ENCODE results near the gene PPP6R3.
"Not testable (repeated sequence)": the region's sequence is repeated elsewhere in the genome, so short reads cannot be mapped to it uniquely, and the experiment has no call there.

The PPP6R3 gene

GRCh38 chr11:68457898-68458249 is 2.7 kb upstream of the PPP6R3 start:
- DNase-seq = no peak
- no peak overlapping the region for H3K27ac ChIP-seq (ENCODE audit: low read depth, low read length)
- H3K4me2 ChIP-seq (ENCODE audit: low read length) = no peak overlapping the region
- H2BK5ac ChIP-seq (ENCODE audit: low read depth, low read length, poor library complexity) = no peak overlapping the region
- H3K14ac ChIP-seq (ENCODE audit: low read length) = no peak overlapping the region
- H3K9ac ChIP-seq (ENCODE audit: low read length) = no peak overlapping the region
- H3K79me1 ChIP-seq (ENCODE audit: low read length) = peaks cover 9% of the 10 kb centered on the region
- no peak overlapping the region for H3K18ac ChIP-seq (ENCODE audit: low read length)
- WGBS (ENCODE audit: extremely low coverage, insufficient coverage, insufficient read length) = no CpG with 5 or more reads among the region's 7 CpGs
- H3K23ac ChIP-seq (ENCODE audit: low read length) = peak overlapping the region; percentile 30
- peaks cover 6 to 7% of the 10 kb centered on the region in 2 experiments for H3K4me1 ChIP-seq (ENCODE audit: control insufficient read depth in 1 of 2, insufficient read depth in 2 of 2, low read length in 2 of 2)
- H3K9me3 ChIP-seq (ENCODE audit: insufficient read depth, low read depth, low read length) = no peaks in the 10 kb centered on the region
- H2AK5ac ChIP-seq (ENCODE audit: low read length) = no peak overlapping the region
- H2BK12ac ChIP-seq (ENCODE audit: low read length) = no peak overlapping the region
- H3K36me3 ChIP-seq (ENCODE audit: control insufficient read depth in 1 of 2, insufficient read depth in 2 of 2, low read length in 2 of 2) = no peaks in the 10 kb centered on the region
- H3K79me2 ChIP-seq (ENCODE audit: control insufficient read depth, insufficient read depth, low read length, poor library complexity) = peaks cover 16% of the 10 kb centered on the region
- no peak overlapping the region for H4K8ac ChIP-seq (ENCODE audit: low read depth, low read length)
- H2AFZ ChIP-seq (ENCODE audit: insufficient read depth, low read length, poor library complexity) = no peak overlapping the region
- no peak overlapping the region for H3K4me3 ChIP-seq (ENCODE audit: low read depth, low read length)
- no peaks in the 10 kb centered on the region for H3K27me3 ChIP-seq (ENCODE audit: insufficient read depth, low read length)
- H3K4ac ChIP-seq (ENCODE audit: low read depth, low read length) = no peak overlapping the region
- H4K91ac ChIP-seq (ENCODE audit: low read depth, low read length) = no peak overlapping the region
- no peak overlapping the region for H4K12ac ChIP-seq (ENCODE audit: low read depth, low read length)
- H2BK120ac ChIP-seq (ENCODE audit: insufficient read depth, low read length, poor library complexity) = no peak overlapping the region

GRCh38 chr11:68458340-68458739 is 2.2 kb upstream of the PPP6R3 start:
- not testable (repeated sequence) for H2BK12ac ChIP-seq (ENCODE audit: low read length); H2BK5ac ChIP-seq (ENCODE audit: low read depth, low read length, poor library complexity); H4K12ac ChIP-seq (ENCODE audit: low read depth, low read length); H3K9me3 ChIP-seq (ENCODE audit: insufficient read depth, low read depth, low read length); H2BK120ac ChIP-seq (ENCODE audit: insufficient read depth, low read length, poor library complexity); H3K4me2 ChIP-seq (ENCODE audit: low read length); H3K23ac ChIP-seq (ENCODE audit: low read length); H3K18ac ChIP-seq (ENCODE audit: low read length); H3K4me1 ChIP-seq (ENCODE audit: control insufficient read depth in 1 of 2, insufficient read depth in 2 of 2, low read length in 2 of 2); H4K8ac ChIP-seq (ENCODE audit: low read depth, low read length); H4K91ac ChIP-seq (ENCODE audit: low read depth, low read length); H2AFZ ChIP-seq (ENCODE audit: insufficient read depth, low read length, poor library complexity); H3K36me3 ChIP-seq (ENCODE audit: control insufficient read depth in 1 of 2, insufficient read depth in 2 of 2, low read length in 2 of 2); H3K79me1 ChIP-seq (ENCODE audit: low read length); H2AK5ac ChIP-seq (ENCODE audit: low read length); H3K27me3 ChIP-seq (ENCODE audit: insufficient read depth, low read length); H3K27ac ChIP-seq (ENCODE audit: low read depth, low read length); DNase-seq; H3K4ac ChIP-seq (ENCODE audit: low read depth, low read length); H3K14ac ChIP-seq (ENCODE audit: low read length); H3K9ac ChIP-seq (ENCODE audit: low read length); H3K4me3 ChIP-seq (ENCODE audit: low read depth, low read length)
- WGBS (ENCODE audit: extremely low coverage, insufficient coverage, insufficient read length) = no CpG with 5 or more reads among the region's 6 CpGs
- H3K79me2 ChIP-seq (ENCODE audit: control insufficient read depth, insufficient read depth, low read length, poor library complexity) = peaks cover 19% of the 10 kb centered on the region

- Histone ChIP-seq H3K4ac (ENCODE audit: low read depth, low read length) (no peak overlapping the region), H2AFZ (ENCODE audit: insufficient read depth, low read length, poor library complexity) (peak overlapping the region; percentile 76), H3K79me1 (ENCODE audit: low read length) (peaks cover 9% of the 10 kb centered on the region), H2BK5ac (ENCODE audit: low read depth, low read length, poor library complexity) (peak overlapping the region; percentile 96), H2BK120ac (ENCODE audit: insufficient read depth, low read length, poor library complexity) (peak overlapping the region; percentile 85), H3K18ac (ENCODE audit: low read length) (peak overlapping the region; percentile 99), H3K27ac (ENCODE audit: low read depth, low read length) (peak overlapping the region; percentile 91), H3K36me3 (ENCODE audit: control insufficient read depth in 1 of 2, insufficient read depth in 2 of 2, low read length in 2 of 2) (no peaks in the 10 kb centered on the region), H3K9ac (ENCODE audit: low read length) (no peak overlapping the region), H2BK12ac (ENCODE audit: low read length) (no peak overlapping the region), H3K23ac (ENCODE audit: low read length) (no peak overlapping the region), H3K9me3 (ENCODE audit: insufficient read depth, low read depth, low read length) (no peaks in the 10 kb centered on the region), H3K4me3 (ENCODE audit: low read depth, low read length) (peak overlapping the region; percentile 96), H3K4me1 (ENCODE audit: control insufficient read depth in 1 of 2, insufficient read depth in 2 of 2, low read length in 2 of 2) (peaks cover 7 to 8% of the 10 kb centered on the region in 2 experiments), H3K4me2 (ENCODE audit: low read length) (peak overlapping the region; percentile 54), H4K91ac (ENCODE audit: low read depth, low read length) (peak overlapping the region; percentile 96), H3K27me3 (ENCODE audit: insufficient read depth, low read length) (no peaks in the 10 kb centered on the region), H4K8ac (ENCODE audit: low read depth, low read length) (peak overlapping the region; percentile 80), H2AK5ac (ENCODE audit: low read length) (no peak overlapping the region), H4K12ac (ENCODE audit: low read depth, low read length) (peak overlapping the region; percentile 84), H3K79me2 (ENCODE audit: control insufficient read depth, insufficient read depth, low read length, poor library complexity) (peaks cover 26% of the 10 kb centered on the region), H3K14ac (ENCODE audit: low read length) (peak overlapping the region; percentile 76)
- WGBS (ENCODE audit: extremely low coverage, insufficient coverage, insufficient read length) = no CpG with 5 or more reads among the region's 56 CpGs
- peak; percentile 95 to 97 for DNase-seq
Measured at GRCh38 chr11:68459886-68460740, 439 bp upstream of the PPP6R3 start.

GRCh38 chr11:68461575-68461917 is 994 bp downstream of the PPP6R3 start:
- Histone ChIP-seq H3K9ac (ENCODE audit: low read length) (peak overlapping the region; percentile 45), H3K27me3 (ENCODE audit: insufficient read depth, low read length) (no peaks in the 10 kb centered on the region), H3K4me3 (ENCODE audit: low read depth, low read length) (peak overlapping the region; percentile 96), H3K18ac (ENCODE audit: low read length) (no peak overlapping the region), H4K12ac (ENCODE audit: low read depth, low read length) (no peak overlapping the region), H2AFZ (ENCODE audit: insufficient read depth, low read length, poor library complexity) (no peak overlapping the region), H3K4ac (ENCODE audit: low read depth, low read length) (peak overlapping the region; percentile 82), H3K9me3 (ENCODE audit: insufficient read depth, low read depth, low read length) (no peaks in the 10 kb centered on the region), H3K79me2 (ENCODE audit: control insufficient read depth, insufficient read depth, low read length, poor library complexity) (peaks cover 28% of the 10 kb centered on the region), H2BK12ac (ENCODE audit: low read length) (no peak overlapping the region), H3K4me1 (ENCODE audit: control insufficient read depth in 1 of 2, insufficient read depth in 2 of 2, low read length in 2 of 2) (peaks cover 7 to 8% of the 10 kb centered on the region in 2 experiments), H2BK120ac (ENCODE audit: insufficient read depth, low read length, poor library complexity) (no peak overlapping the region), H4K91ac (ENCODE audit: low read depth, low read length) (no peak overlapping the region), H2AK5ac (ENCODE audit: low read length) (no peak overlapping the region), H4K8ac (ENCODE audit: low read depth, low read length) (no peak overlapping the region), H3K4me2 (ENCODE audit: low read length) (peak overlapping the region; percentile 73), H3K14ac (ENCODE audit: low read length) (no peak overlapping the region), H3K36me3 (ENCODE audit: control insufficient read depth in 1 of 2, insufficient read depth in 2 of 2, low read length in 2 of 2) (no peaks in the 10 kb centered on the region), H3K27ac (ENCODE audit: low read depth, low read length) (no peak overlapping the region), H3K79me1 (ENCODE audit: low read length) (peaks cover 9% of the 10 kb centered on the region), H3K23ac (ENCODE audit: low read length) (no peak overlapping the region), H2BK5ac (ENCODE audit: low read depth, low read length, poor library complexity) (no peak overlapping the region)
- peak in 1 of 2 donors; percentile 6 for DNase-seq
- no CpG with 5 or more reads among the region's 12 CpGs for WGBS (ENCODE audit: extremely low coverage, insufficient coverage, insufficient read length)

Data from trophoblast cell (in vitro differentiated cells and primary cell).